Inferior parietal cortex (tissue), 1 donor: ENCODE measurements around the gene CBX8.
A peak's percentile ranks its signal among the peaks of the same experiment; 100 is the strongest.

Experiments
- DNase-seq: peaks from one replicate; pipeline ENCODE4 v3.0.0-alpha.2; 2016; ENCODE audit errors: extremely low spot score

CBX8 gene

DNA sequence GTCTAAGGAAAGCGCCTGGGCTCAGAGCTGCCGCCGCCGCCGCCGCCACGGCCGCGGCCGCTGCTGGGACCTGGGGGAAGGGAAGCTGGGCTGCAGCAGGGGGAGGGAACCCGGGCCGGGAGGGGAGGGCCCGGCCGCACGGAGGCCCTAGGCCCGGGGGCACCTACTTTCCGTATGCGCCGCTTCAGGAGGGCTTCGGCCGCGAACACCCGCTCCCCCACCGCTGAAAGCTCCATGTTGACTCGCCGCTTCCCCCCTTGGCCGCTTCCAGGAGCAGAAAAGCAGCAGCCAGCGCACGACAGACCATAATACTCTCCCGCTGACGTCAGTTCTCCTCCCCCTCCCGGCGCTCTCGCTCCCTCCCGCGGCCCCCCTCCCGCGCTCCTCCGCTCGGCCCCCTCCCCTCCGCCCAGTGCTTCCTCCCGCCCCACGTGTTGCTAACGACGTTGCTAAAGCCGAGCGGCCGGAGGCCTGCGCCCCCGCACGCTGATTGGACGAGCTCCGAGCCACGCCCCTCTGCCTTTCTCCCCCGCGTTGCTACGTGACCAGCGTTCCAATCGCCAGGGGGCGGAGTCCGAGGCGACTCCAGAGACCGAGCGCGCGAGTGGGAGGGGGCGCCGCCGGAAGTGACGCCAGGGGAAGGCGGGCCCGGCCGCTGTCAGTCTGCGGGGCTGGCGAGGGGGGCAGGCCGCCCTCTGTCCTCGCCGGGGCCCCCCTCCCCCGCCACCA, at the start of gene CBX8:
Gene CBX8 (minus strand): TSS at position 315 of the 729 bp plus-strand sequence. CDS start 79 bp downstream, at position 236.
- peak; percentile 99 for DNase-seq

DNA sequence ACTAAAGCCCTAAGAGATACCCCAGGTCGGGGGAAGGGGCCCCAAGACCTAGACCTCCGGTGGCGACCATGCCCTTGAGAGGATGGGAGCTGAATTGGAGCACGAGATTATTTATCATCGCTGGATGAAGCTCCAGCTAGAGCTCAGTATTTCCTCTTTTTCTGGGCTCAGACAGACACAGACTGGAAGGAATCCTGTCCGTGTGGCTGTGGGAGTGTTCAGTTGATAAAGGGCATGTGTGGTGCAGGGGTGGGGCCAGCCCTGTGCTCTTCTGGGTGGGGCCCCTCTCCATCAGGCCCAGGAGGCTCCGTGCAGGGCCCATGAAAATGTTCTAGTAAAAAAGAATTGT, 48.7 kb upstream of the CBX8 start:
- DNase-seq: no peak

DNA sequence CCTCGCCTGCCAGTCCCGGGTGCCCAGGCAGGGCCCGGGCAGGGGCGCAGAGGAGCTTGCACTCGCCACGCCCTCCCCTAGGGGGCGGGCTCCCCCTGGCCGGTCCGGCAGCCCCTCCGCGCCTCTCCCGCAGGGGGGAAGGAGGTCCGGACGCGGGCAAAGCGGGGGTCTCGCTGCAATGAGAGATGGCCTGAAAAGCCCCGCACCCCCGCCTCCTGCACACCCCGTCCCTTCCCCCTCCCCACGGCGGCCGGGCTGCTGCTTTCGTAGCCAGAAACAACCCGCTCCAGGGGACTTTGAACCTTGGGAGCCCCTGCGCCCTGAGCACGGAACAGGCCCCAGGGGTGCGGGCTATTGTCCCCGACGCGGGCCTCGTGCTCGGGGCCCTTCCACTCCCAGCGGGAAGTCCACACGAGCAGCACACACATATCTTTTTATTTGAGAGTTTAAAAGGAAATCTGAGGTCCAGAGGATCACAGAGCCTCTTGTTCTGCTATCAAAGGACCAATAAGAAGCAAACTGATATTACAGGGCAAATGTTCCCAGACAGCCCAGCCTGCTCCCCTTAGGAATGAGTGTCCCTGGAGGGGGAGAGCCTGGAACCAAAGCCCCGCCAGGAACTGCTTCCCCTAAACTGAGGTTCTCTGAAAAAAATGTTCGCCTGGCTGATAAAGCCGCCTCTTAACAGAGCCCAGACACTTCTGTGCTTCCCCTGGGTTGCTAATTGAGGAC, 48.2 kb upstream of the CBX8 start:
- DNase-seq: no peak

DNA sequence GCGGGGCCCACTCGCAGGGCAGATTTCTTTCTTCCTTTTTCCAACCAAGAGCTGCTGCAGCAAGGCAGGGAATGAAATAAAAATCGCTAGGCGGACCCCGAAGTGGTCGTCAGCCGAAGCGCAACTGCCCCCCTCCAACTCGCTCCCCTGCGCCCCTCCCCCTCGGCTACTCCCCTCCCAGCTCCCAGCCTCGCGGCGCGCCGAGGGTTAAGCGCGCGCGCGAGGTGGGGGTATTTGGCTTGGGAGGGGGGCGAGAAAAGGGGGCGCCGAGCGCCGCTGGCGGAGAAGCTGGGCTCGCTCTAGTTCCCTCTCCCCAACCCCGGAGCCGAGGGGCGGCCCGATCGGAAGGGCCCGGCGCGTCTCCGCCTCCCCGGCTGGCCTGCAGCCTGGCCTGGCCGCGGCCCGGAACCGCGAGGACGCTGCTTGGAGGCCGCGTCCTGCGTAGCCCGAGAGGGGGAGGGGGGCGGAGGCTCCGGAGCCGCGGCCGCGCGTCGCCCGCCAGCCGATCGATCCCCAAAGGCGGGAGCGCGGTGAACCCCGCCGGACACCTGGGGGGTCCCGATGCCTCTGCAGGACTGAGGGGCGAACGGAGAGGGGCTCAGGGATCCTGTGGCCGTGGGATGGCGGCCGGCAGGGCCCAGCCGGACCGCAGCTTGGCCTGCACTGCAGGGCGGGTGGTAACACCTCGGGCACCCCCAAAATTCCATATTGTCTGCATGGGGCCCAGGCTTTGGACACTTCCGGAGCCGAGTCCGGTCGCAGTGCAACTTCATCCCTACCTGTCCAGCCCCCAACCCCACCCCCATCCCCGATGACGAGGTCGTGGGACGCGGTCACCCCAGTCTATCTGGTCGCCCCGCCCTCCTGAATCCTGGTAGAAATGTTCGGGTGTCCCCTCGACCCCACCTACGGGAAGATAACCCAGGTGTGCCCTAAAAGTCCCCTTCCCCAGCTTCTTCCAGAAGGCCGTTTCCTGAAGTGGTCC, 47.2 kb upstream of the CBX8 start:
- no peak for DNase-seq

DNA sequence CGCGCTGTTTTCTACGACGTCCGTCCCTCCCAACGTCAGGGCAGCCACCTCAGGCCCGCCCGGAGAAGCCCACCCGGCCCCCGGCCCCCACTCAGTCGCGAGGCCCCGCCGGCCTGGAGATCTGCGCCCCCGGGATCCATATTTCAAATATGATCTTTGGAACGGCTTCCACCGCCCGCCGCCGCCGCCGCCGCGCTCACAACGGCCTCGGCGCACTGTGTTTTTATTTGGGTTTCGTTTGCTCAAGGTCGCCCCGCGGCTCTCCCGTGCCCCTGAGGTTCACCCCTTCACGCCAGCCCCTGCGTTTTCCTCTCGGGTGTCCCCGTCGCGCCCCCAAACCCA, 46.6 kb upstream of the CBX8 start:
- no peak for DNase-seq

DNA sequence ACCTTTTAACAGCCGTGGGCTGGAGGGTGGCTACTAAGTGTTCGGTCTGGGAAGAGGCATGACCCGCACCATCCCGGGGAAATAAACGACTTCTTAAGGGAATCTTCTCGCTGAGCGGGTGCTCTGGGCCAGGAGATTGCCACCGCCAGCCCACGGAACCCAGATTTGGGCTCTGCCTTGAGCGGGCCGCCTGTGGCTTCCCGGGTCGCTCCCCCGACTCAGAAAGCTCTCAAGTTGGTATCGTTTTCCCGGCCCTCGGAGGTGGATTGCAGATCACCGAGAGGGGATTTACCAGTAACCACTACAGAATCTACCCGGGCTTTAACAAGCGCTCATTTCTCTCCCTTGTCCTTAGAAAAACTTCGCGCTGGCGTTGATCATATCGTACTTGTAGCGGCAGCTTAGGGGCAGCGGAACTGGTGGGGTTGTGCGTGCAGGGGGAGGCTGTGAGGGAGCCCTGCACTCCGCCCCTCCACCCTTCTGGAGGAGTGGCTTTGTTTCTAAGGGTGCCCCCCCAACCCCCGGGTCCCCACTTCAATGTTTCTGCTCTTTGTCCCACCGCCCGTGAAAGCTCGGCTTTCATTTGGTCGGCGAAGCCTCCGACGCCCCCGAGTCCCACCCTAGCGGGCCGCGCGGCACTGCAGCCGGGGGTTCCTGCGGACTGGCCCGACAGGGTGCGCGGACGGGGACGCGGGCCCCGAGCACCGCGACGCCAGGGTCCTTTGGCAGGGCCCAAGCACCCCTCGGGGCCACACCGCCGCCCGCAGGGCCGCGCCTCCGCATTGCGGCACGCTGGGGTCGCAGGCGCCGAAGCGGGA, 46.0 kb upstream of the CBX8 start:
- DNase-seq: no peak

DNA sequence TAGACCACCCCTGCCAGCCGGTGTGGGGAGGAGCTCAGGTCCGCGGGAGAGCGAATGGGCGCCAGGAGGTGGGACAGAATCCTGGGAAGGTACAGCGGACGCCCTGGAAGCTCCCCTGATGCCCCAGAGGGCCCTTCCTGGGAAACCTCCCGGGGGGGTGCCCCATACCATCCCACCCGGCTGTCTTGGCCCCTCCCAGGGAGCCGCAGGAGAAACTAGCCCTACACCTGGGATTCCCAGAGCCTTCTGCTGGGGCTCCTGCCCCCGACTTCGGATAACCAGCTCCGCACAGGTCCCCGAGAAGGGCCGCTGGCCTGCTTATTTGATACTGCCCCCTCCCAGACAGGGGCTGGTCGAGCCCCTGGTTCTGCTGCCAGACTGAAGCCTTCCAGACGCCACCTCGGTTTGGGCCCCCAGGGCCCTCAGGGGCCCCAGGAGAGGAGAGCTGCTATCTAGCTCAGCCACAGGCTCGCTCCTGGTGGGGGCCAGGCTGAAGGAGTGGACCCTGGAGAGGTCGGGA, 45.3 kb upstream of the CBX8 start:
- no peak for DNase-seq

DNA sequence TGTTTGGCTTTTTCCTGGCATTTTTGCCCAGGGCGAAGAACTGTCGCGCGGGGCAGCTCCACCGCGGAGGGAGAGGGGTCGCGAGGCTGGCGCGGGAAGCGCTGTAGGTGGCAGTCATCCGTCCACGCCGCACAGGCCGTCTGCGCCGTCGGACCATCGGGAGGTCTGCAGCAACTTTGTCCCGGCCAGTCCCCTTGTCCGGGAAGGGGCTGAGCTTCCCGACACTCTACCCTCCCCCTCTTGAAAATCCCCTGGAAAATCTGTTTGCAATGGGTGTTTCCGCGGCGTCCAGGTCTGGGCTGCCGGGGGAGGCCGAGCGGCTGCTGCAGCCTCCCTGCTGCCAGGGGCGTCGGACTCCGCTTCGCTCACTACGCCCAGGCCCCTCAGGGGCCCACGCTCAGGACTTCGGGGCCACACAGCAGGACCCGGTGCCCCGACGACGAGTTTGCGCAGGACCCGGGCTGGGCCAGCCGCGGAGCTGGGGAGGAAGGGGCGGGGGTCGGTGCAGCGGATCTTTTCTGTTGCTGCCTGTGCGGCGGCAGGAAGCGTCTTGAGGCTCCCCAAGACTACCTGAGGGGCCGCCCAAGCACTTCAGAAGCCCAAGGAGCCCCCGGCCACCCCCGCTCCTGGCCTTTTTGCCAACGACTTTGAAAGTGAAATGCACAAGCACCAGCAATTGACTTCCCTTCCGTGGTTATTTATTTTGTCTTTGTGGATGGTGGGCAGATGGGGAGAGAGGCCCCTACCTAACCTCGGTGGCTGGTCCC, 44.7 kb upstream of the CBX8 start:
- no peak for DNase-seq

DNA sequence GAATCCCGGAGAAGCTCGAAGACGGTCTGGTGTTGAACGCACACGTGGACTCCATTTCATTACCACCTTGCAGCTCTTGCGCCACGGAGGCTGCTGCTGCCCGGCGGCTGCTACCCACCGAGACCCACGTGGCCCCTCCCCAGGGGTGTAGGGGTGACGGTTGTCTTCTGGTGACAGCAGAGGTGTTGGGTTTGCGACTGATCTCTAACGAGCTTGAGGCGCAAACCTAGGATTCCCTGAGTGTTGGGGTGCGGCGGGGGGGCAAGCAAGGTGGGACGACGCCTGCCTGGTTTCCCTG, 44.1 kb upstream of the CBX8 start:
- no peak for DNase-seq

DNA sequence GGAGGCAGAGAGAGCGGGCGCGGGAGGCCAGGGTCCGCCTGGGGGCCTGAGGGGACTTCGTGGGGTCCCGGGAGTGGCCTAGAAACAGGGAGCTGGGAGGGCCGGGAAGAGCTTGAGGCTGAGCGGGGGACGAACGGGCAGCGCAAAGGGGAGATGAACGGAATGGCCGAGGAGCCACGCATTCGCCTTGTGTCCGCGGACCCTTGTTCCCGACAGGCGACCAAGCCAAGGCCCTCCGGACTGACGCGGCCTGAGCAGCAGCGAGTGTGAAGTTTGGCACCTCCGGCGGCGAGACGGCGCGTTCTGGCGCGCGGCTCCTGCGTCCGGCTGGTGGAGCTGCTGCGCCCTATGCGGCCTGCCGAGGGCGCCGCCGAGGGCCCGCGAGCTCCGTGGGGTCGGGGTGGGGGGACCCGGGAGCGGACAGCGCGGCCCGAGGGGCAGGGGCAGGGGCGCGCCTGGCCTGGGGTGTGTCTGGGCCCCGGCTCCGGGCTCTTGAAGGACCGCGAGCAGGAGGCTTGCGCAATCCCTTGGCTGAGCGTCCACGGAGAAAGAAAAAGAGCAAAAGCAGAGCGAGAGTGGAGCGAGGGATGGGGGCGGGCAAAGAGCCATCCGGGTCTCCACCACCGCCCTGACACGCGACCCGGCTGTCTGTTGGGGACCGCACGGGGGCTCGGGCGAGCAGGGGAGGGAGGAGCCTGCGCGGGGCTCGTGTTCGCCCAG, 43.6 kb upstream of the CBX8 start:
- DNase-seq: no peak

DNA sequence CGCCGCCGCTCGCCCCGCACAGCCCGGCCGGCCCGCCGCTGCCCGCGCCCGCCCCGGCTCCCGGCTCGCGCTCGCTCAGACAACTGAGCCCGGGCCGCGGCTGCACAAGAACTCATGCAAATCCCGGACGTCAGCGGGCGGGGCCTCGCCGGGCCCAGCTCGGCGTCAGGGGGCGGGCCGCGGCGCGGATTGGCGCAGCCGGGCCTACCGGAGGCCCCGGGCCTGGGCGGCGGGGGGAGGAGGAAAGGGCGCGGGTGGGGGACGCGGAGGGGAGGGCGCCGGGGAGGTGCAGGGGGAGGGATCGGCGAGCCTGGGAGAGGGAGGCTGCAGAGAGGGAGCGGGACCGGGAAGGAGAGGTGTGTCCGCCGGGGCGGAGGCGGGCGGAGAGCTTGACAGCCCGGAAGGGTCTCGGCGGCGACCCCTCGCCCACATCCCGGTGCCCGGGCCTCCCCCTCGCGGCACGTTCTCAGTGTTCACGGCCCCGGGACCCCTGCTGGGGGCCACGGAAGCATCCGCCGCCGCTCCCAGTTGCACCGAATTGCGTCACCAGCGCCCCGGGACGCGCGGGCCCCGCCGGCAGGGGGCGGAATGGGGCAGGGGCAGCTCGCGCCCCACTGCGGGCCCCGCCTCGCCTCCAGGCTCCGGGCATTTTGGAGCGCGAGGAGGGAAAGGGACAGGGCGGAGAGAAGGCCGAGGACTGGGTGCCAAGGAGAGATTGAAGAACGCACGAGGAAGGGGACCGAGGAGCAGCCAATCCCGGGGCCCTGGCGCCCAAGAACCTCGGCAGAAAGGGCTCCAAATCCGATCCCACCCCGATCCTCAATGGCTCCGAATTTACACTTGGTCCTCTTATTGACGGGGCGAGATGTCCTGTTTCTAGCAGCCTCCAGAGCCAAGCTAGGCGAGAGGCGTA, 42.7 kb upstream of the CBX8 start, which contains the start of gene CBX4:
Gene CBX4 (minus strand): TSS at position 85 of the 913 bp plus-strand sequence. CDS start 189 bp downstream, outside the sequence.
- peak; percentile 87 for DNase-seq

DNA sequence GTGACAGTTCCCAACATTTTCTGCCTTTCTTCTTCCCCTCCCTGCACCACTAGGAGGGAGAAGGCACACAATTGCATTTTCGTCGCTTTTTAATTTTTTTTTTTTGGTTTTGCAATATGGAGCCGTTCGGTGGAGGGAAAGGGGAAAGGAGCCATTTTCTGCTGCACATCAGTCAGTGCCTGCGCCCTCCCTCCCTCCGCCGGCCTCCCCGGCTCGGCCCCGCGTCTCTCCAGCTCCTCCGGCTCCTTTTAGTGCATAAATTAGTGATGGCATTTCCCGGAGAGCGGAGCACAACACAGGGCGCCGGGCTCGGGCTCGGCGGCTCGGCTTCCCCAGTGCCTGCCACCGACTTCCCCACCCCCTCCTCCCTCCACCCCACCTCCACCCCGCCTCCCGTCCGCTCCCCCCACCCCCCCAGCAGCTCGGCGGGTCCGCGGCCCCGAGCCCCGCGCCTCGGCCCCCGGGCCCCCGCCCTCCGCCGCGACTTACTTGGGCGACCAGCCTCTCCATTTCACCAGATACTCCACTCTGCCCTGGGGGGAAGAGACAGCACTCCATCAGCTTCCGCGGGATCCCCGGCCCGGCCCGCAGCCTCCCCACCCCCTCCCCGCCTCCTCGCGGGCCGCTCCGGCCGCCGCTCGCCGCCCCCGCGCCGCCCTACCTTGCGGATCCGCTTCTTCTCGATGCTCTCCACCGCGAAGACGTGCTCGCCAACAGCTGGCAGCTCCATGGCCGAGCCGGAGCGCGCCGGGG, 41.8 kb upstream of the CBX8 start:
- DNase-seq: peak; percentile 58

DNA sequence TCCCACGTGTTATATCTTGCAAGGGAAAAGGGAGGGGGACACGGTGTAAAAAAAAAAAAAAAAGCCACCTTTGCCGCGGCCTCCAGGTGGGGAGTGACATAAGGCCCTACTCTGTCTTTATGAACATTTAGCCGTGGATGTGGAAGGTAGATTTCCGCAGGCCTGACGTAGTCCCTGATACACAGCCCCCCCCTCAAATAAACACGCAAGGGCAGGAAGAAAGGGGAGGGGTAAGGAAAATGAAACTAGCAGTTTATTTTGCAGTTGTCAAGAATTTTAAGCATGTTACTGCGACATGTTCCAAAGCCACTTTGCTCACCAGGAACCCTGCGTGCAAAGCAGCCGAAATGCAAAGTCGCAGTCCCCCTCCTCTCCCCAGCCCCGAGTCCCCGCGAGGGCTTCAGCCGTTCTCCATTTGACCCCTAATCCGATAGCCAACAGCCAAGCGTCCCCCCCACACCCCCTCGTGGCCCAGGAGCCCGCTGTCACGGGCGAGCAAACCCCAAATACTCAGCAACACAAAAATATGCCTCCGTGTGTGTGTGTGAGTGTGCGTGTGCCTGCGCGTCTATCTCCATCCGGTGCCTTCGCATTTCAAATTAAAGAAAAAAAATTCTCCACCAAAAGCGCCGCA, 41.1 kb upstream of the CBX8 start:
- no peak for DNase-seq

DNA sequence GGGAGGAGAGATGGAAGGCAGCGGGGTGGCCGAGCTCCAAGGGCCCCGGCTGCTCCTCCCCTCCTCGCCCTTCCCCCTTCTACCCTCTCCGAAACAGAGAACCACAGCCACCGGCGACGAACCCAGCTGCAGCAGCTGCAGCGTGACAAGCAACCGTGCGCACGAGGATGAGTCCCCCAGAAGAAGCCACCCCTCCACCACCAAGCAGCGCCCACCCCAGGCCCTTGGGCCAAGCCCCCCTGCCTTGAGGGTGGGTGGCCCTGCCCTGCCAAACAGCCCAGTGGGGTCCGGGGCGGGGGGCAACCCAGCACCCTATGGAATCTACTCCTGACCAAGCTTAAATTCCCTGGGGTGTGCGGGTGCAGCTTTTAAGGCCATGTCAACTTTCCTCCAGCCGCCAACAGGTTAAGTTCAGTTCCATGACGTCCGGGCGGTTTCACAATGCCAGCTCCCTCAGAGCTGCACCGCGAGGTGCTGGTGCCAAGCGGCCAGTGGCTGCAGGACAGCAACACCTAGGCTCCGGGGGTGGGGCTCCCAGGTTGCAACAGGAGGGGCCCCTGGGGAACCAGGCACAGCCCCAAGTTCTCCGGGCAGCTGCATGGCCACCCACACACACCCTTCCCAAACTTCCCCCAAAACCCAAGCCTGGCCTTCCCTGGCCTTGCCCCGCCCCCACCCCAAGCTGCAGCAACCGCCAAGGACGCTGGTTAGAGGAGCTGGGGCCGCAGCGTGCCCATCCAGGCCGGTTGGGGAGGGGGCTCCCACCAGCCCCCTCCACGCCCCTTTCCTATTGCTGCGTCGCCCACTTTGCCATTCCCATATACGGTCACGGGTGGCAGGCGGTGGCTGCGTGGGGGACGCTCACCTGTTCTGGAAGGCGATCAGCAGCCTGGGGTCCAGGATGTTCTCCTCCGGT, 40.4 kb upstream of the CBX8 start:
- no peak for DNase-seq

DNA sequence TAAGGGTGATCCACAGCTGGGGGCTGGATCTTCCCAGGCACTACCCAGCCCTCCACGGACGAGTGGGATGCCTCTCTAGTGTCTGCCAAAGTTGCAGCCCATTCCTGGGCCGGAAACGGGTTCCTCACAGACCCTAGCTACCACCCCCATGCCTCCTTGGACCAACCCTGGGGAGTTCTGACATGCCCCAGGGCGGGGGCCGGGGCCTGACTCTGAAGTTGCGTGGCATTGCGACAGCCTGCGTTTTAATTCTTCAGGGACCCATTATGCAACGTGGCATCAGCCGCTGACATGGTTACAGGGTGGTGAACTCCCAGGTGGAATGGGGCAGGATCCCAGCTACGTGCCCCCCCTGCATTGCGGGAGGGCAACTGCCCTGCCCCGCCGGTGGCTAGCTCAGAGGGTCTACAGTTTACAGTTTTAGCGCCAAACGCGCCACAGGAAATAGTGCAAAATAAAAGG, 39.7 kb upstream of the CBX8 start:
- no peak for DNase-seq

DNA sequence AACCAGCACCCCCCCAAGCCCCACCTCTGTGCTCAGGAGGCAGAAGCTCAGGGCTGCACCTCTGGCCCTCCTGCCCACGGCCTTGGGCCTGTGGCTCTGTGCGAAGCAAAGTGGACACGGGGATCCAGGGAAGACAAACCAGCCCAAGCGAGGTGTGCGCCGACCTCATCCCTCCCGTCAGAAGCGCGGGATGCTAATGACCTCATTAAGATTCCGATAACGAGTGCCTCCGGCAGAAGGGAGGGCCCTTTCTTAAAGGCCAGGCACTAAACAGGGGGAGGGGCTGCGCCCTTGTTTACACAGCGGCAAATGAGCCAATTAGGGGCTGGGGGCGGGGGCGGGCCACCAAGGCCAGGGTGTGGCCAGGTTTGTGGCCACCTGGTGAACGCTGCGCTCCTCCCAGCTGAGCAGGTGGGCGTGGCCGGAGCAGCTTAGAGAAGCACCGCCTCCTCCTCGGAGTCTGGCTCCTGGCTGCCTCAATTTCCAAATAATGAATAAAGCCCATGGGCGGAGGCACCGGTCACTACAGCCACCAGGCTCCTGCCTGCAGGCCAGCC, 39.2 kb upstream of the CBX8 start:
- DNase-seq: no peak
